Stomach (tissue), 4 donors: ENCODE measurements around the gene RIMS3.

Experiments
- CTCF ChIP-seq, 7 experiments: fragments of 450-650 bp in 4 of 7; fragments of 200-600 bp in 3 of 7; sonication (generic) in 3 of 7; IDR thresholded peaks; one replicate each; pipeline ENCODE4 v1.5.1; 2016 to 2019; ENCODE audit warnings: antibody characterized with exemption in 7 of 7, control low read depth in 2 of 7, mild to moderate bottlenecking in 1 of 7
- POLR2AphosphoS5 ChIP-seq, 3 donors: sonication (generic); formaldehyde crosslinking; IDR thresholded peaks; one replicate each; pipeline ENCODE4 v1.6.1; 2016; ENCODE audit warnings: antibody characterized with exemption in 3 of 3

GRCh38 chr1:40648928-40649591 lies 16.4 kb downstream of the RIMS3 start:
- no peak for TF ChIP-seq CTCF (IDR thresholded peaks at IDR 0.05)
- TF ChIP-seq POLR2AphosphoS5 (IDR thresholded peaks at IDR 0.05): no peak
